ENCODE data around the gene TRERF1.

DNA sequence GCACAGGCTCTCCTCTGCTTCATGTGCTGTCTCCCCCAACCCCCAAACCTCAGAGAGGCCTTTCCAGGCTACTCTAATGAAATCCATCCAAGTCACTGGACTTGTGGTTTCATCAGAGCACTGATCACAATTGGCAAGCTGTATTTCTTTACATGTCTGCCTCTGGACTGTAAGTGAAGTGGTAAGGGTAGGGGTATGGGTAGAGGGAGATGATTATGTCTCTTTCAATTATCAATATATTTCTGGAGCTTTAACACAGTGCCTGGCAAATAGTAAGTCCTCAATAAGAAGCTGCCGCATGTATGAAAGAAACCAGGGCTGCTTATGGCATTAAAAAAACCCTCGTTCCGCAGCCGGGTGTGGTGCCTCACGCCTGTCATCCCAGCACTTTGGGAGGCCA lies 5.4 kb downstream of the TRERF1 start:
- TF ChIP-seq, protein P1, sequence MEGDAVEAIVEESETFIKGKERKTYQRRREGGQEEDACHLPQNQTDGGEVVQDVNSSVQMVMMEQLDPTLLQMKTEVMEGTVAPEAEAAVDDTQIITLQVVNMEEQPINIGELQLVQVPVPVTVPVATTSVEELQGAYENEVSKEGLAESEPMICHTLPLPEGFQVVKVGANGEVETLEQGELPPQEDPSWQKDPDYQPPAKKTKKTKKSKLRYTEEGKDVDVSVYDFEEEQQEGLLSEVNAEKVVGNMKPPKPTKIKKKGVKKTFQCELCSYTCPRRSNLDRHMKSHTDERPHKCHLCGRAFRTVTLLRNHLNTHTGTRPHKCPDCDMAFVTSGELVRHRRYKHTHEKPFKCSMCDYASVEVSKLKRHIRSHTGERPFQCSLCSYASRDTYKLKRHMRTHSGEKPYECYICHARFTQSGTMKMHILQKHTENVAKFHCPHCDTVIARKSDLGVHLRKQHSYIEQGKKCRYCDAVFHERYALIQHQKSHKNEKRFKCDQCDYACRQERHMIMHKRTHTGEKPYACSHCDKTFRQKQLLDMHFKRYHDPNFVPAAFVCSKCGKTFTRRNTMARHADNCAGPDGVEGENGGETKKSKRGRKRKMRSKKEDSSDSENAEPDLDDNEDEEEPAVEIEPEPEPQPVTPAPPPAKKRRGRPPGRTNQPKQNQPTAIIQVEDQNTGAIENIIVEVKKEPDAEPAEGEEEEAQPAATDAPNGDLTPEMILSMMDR (IDR thresholded peaks at IDR 0.05): no peak
- no peak for TF ChIP-seq POLR2A (IDR thresholded peaks at IDR 0.05)
